HG02759 (cell line): ENCODE results near the gene CATSPER1.
"Not testable (repeated sequence)": the region's sequence is repeated elsewhere in the genome, so short reads cannot be mapped to it uniquely, and the experiment has no call there.

Source experiments
- ATAC-seq: cut with Tn5 transposase; IDR thresholded peaks from one replicate; pipeline ENCODE4 v1.9.1; 2021; ENCODE audit warnings: mild to moderate bottlenecking, moderate library complexity; ENCODE audit not compliant: unreplicated experiment

The CATSPER1 gene

DNA sequence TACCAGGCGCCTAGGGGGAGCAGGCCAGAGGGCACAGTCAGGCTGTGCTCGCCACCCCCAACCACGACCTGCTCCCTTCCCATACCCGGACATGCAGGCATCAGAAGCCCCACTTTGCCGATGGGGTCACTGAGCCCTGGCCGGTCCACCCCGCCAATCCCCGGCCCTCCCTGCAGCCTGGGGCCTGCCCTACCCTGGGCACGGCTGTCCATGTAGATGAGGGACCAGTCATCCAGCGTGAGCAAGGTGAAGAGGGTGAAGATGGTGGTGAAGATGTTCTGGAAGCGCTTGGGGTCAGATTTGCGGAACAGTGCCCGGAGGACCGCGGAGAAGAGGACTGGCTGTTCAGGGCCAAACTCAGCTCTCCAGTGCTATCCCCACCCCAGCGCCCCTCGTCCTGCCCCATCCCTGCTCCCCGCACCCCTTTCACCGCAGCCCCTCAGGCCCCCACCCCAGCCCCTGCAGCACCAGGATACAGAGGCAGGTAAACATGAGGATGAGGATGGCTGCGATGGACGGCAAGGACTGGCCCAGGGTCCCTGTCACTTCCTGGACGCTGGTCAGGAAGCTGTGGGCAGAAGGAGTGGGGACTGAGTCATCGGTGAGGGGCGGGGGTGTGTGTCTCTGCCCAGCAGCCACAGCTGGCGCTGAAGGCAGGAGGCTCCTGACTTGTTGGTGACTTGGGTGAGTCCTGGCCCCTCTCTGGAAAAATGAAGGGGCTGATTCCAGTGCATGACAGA lies 5.5 kb downstream of the CATSPER1 start:
- ATAC-seq = no peak

DNA sequence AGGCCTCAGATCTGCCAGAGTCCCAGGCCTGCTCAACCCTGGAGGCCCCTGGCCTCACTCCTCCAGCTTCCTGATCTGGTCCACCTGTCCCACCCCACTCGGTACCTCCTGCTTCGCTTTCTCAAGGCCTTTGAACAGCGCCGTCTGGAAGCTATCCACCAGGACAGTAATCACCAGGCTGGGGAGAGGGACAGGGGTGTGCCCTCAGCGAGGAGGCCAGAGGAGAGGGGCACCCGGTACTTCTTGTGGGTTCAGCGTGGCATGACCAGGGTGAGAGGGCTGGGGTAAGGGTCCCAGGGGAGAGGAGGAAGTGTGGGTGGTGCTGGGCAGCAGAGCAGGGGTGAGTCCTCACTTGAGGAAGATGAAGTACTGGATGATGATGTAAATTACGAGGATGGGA lies 6.1 kb downstream of the CATSPER1 start:
- ATAC-seq = no peak

DNA sequence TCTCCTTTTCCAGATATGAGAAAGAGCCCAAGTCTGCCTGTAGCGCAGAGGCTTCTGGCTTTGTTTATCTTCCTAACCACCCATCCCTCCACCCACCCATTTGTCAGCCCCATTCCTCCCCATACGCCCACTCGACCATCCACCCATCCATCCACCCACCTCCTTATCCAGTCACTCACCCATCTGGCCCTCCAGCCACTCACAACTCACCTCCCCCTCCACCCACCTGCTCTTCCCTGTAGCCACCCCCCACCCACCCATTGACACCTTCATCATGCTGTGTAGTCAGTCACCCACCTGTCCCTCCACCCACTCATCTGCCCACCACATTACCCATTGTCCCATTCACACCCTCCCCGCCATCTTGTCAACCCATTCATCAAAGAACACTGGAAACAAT lies 9.0 kb downstream of the CATSPER1 start:
- no peak for ATAC-seq

DNA sequence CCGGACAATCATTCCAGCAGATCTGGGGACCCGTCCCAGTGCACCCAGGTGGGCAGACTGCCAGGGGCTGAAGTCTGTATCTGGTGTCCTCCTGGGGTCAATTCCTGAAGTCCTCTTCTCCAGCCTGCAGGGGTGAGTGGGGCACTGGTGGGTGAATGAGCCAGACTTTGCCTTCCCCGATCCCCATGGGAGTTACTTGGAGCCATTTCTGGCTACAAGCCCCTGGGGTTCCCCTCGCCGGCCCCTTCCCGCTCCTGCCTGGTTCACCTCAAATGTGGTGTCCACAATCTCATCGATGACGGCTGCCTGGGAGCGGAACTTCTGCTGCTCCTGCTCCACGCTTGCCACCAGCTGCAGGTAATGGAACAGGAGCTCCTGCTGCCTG lies 9.5 kb downstream of the CATSPER1 start:
- no peak for ATAC-seq

DNA sequence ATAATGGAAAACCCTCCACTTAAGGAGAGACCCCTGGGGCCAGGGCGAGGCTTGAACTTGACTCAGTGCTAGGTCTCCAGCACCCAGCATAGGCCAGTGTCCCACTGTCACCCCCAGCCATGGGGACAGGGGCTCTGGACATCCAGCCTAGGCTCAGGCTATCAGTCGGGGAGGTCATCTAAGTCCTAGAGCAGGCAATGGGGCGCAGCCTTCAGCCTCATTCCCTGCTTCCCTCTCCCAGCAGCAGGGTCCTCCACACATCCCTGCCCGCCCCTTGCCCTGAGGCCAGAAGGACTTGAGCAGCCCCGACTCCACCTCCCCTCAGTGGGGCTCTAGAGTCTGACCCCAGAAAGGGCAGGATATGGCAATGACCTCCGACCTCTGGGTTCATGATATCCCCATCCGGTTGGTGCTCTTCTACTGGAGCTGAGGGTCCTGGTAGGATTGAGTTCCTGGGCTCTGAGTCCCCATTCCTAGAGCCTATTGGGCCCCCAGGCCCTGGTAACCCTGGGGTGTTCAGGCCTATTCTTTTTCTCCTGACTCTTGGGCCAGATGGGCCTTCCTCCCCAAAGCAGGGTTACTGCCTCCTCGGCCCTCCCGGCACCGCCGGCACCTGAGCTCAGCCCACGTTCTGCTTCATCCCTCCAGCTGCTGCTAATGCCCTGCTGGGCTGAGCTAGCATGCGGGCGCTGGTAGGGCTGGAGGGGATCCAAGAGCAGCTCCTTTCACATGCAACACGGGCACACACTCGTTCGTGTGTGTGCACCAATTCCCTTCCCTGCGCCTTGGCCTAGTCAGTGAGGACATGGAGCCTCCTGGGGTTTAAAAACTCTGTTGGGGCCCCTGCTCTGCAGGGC lies 10.1 kb downstream of the CATSPER1 start:
- no peak for ATAC-seq

DNA sequence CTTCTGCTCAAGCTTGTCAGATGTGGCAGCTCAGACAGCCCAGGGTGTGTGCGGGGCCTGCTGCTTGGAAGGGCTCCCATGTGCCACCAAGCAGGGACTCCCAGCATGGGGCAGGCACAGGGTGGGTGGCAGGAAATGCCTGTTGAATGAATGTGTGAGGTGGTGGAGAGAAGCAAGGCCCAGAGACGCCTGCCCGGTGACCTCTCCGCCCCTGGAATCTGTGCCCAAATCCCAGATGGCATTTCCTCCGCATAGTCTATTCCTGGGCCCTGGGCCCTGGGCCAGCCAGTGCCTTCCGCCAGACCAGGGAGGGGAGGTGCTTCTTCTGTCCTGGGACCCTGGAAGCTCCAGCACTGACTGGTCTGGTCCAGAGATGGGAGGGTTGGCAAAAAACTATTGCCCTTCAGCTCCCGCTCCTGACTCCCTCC lies 10.8 kb downstream of the CATSPER1 start:
- no peak for ATAC-seq

GRCh38 chr11:66014804-66015453 lies 11.3 kb downstream of the CATSPER1 start:
- no peak for ATAC-seq

DNA sequence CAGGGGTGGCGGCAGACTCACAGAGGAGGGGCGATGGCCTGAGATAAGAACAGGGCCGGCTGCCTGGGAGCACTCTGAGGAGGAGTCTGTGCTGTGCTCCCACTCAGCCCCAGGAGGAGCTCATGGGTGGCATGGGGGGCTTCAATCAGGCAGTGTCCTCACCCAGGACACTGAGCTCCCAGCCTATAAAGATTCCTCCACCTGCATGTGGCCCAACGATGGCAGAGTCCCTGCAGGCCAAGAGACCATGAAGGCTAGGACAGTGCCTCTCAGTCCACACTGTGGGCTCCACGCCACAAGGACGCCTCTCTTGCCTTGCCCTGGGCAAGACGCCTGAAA lies 12.5 kb downstream of the CATSPER1 start:
- ATAC-seq = no peak

DNA sequence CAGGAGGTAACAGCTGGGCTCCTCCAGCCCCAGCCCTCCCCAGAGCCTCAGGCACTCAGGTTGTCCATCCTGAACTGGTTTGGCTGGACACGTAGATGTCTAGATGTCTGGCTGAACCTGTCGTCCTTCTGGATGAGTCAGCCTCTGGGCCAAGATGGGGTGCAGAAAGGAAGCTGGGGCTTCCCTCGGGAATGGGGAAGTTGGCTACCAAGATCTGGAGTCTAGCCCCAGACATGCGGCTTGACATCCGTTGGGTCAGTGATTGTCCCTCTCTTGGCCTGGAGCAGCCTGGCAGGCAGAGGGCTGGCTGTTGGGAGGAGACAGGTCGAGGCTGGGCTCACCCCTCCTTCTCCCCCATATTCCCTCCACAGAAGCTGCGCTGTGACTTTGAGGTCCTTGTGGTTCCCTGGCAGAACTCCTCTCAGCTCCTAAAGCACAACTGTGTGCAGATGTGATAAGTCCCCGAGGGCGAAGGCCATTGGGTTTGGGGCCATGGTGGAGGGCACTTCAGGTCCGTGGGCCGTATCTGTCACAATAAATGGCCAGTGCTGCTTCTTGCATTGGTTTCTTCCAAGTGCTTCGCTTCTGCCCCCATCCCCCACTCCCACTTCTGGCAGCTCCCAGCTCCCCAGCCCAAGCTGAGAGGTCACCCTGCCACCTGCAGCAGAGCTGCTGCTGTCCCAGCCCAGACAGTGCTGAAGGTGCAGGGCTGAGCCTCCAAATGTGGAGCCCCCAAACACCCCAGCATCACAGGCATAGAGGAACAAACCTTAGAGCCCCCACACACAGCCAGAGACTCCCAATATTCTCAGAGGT lies 13.1 kb downstream of the CATSPER1 start:
- no peak for ATAC-seq

DNA sequence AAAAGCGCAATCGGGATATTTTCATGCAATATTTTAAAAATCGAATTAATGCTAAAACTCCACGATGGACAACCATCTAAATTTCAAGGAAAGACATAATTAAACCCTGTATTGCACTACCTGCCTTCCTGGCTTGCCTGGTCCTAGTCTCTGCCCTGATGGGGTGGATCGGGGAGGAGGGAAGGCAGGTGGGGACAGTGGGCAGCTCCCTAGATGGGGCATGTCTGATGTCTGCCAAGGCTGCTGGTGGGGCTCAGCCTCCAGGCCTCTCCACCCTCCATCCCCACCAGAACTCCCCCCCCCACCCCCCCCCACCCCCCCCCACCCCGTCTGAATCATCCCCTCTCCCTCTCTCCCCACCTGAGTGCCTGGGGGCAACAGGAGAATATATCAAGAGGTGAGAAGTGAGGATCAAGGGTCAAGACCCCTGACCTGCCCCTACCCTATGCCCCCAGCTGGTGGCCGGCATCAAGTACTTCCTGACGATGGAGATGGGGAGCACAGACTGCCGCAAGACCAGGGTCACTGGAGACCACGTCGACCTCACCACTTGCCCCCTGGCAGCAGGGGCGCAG lies 13.8 kb downstream of the CATSPER1 start:
- ATAC-seq = no peak

- no peak for ATAC-seq
These were observed 14.4 kb downstream of the CATSPER1 start, which contains the start of gene CST6 for GRCh38 chr11:66011785-66012303. TSS of gene CST6 (plus strand) at chr11:66012008. CDS start at chr11:66012045, 37 bp downstream.

DNA sequence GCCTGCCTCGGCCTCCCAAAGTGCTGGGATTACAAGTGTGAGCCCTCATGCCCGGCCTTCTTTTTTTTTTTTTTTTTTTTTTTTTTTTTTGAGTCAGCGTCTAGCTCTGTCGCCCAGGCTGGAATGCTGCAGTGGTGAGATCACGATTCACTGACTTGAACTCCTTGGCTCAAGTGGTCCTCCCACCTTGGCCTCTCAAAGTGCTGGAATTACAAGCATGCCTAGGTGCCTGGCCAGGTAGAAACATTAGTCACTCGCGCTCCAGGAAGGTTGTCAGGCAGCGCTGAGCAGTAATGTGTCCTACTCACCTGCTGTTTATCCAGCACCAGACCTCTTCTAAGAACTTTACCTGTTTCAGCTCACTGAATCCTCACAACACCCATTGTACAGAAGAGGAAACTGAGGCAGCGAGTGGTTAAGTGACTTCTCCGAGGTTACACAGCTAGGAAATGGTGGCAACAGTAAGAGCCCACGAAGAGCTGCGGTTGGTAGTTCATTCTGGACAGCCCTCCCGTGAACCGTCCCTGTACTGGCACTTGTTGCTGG lies 15.0 kb downstream of the CATSPER1 start:
- no peak for ATAC-seq

DNA sequence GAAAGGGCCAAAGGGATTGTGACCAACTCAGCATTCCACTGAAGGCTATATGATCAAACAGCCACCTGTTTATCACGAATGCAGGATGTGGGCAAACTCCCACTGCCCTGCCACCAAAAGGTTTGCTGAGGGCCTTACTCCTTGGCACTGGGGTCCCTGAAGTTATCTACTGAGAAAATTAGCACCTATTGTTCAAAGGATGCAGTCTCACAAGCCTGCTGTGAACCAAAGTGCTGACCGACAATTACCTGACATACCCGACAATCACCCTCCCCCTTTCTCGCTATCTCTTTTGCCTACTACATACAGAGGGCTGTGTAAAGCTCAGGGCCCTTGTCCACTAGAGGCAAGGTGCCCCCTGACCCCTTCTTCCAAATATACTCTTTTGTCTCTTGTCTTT lies 16.2 kb downstream of the CATSPER1 start:
- ATAC-seq = not testable (repeated sequence)

- ATAC-seq = no peak
These were observed 17.7 kb downstream of the CATSPER1 start for GRCh38 chr11:66008468-66009101.

GRCh38 chr11:66008095-66008467 lies 18.2 kb downstream of the CATSPER1 start:
- ATAC-seq = no peak

DNA sequence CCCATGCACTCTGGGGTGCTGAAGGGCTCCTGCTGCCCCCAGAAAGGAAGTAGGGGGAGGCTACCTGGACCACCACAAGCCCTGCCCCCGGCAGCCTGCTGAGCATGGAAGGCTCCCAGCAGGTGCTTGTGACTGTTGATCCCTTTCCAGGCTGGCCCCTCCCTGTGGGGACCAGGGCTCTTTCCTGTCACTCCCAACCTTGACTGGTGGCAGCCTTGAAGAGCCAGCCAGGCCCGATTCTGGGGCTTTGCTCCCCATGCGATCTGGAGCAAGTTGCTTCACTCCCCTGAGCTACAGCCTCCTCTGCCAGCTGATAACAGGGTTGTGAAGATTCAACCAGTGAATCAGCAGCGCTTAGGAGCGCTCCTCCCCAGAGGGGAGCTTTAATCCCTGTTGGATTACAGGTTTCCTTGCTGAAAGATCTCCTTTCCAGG lies 19.1 kb downstream of the CATSPER1 start:
- no peak for ATAC-seq

- ATAC-seq = no peak
These were observed 19.4 kb downstream of the CATSPER1 start for GRCh38 chr11:66006891-66007176.

DNA sequence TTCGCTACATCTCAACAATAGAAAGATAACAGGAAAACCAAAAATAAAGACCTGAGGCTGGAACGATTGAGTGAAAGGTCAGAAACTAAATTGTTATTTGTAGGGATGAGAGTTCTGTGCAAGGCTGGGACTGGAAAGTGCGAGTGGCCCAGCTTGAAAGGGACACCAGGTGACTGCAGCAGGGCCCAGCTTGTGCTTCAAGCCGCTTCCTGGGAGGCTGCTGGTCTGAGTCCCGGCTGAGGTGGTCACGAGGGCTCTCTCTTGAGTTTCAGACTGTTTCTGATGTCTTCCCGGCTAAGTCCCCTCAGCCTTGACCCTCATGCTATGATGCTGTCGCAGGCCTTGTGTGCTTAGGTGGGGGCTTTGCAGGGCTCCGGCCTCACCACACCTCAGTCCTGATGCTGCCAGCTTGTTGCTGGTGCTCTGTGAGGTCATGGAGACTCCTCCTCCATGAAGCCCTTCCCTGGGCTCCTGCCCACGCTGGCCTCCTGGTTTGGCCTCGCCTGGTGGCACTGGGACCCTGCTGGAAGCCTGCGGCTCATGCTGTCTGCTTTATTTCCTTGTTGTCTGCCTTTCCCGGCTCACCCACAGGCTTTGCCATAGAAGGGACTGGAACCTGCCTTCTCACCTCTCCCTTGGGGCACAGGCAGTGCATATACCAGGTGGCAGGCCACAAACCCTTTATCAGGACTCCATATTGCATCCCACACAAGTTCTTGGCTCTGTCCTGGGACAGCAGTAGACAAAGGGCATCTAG lies 20.0 kb downstream of the CATSPER1 start:
- no peak for ATAC-seq

GRCh38 chr11:66004186-66004585 lies 22.1 kb downstream of the CATSPER1 start:
- ATAC-seq = no peak
